GOT3 (cell line): Measurements from ENCODE around the gene MTA2.
"Not testable (repeated sequence)": the region's sequence is repeated elsewhere in the genome, so short reads cannot be mapped to it uniquely, and the experiment has no call there.

Experiments used
- DNase-seq: peaks from one replicate; lab custom pipeline; 2025; ENCODE audit warnings: mixed read lengths; lab: John Stamatoyannopoulos, UW

The MTA2 gene

DNA sequence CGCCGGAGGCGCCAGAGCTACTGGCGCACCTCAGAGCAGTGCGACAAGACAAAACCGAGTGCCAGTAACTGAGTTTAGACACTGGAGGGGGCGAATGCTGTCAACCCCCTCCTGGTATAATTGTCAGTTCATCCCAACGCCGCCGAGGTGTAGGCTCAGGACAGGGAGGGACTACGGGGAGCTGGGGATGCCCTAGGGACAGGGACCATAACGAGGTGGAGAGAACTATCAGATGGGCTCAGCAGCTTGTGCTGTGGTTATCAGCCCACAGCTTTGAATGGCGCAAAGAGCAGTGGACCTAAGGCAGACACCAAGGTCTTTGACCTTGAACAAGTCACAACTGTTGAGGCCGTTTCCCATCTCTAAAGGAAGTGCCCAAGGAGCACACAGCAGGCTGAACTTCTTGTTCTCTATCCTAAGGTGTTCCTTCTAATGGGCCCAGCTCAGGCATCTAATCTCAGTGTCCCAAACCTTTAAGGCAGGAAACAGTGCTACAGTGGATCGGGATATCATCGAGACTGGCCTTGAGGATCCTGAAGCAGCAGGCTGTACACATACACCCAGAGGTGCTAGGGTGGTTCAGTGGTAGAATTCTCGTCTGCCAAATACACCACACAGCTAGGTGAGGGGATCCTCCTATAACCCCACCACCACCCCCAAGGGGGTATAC is 9.4 kb downstream of the MTA2 start:
- no peak for DNase-seq

DNA sequence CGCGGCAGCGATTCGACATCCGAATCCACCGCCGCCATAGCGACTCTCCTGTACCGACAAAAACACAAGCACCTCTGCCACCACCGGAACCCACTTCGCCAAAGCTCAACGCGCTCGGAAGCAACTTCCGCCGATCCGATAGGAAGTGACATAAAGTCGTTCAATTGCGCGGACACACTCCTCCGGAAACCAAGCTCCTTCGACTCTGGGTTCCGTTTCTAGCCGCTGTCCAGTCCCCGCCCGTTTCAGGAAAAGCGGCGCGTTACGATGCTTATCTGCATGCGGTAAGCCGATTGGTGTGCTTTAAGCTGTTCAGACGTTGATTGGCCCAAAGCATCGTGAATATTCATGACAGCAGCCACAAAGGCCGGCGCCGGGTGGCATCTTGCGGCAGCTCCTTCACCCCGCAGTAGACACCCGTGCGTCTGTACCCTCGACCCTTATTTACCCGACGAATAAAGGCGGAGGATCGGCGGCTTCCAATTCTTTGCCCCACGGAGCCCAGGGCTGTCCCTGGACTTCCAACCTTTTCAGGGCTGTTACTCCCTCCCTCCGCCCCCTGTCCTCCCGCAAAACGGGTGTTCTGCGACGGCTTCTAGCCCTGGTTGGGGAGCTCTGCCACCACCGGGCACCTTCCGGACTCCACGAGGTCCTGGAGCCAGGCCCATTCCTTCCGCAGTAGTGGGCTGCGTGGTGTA is 10.1 kb downstream of the MTA2 start, which contains the start of gene TUT1:
TUT1 (minus strand) TSS at position 76 of the 698 bp plus-strand sequence; CDS start at position 38, 38 bp downstream.
- DNase-seq, result peak; percentile 92

DNA sequence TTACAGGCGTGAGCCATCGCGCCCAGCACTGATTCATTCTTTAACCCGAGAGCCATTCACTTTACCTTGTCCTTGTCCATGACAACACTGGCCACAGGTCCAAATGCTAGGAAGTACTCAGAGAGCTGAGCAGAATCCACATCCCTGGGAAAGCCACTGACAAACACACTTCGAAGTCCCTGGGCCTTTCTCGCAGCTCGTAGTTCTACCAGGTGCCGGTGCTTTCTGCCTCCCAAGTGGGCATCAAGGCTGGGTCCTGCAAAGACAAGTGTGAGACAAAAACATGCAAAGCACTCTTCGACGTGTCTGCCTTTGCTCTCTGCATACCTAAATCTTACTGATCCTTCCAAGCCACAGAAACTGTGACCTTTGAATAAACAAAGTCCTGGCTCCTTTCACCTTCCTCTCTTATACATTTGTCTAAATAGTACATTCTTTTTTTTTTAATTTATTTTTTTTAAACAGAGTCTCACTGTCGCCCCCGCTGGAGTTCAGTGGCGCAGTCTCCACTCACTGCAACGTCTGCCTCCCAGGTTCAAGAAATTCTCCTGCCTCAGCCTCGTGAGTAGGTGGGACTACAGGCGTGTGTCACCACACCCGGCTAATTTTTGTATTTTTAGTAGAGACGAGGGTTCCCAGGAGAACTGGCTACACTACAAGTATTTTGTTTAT is 12.6 kb downstream of the MTA2 start:
- DNase-seq, result no peak

DNA sequence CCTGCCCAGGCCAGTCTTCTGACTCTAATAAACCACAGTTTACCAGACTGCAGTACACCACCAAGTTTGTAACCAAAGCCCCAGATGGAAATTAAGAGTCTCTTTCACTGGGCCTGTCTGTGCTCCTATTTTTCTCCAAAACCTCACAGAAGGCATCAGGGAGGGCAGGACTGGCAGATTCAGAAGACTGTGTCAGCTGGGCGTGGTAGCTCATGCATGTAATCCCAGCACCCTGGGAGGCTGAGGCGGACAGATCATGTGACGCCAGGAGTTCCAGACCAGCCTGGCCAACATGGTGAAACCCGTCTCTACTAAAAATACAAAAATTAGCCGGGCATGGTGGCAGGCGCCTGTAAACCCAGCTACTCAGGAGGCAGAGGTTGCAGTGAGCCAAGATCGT is 16.3 kb downstream of the MTA2 start:
- not testable (repeated sequence) for DNase-seq

DNA sequence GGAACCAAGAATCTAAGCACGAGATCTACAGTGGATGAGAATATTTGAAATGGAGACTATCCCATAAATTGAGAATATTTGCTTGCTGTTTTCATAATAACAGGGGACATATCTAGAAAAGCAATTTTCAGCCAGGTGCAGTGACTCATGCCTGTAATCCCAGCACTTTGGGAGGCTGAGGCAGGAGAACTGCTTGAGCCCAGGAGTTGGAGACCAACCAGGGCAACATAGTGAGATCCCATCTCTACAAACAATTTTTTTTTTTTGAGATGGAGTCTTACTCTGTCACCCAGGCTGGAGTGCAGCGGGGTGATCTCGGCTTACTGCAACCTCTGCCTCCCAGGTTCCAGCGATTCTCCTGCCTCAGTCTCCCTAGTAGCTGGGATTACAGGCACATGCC is 19.9 kb downstream of the MTA2 start:
- DNase-seq, result not testable (repeated sequence)

DNA sequence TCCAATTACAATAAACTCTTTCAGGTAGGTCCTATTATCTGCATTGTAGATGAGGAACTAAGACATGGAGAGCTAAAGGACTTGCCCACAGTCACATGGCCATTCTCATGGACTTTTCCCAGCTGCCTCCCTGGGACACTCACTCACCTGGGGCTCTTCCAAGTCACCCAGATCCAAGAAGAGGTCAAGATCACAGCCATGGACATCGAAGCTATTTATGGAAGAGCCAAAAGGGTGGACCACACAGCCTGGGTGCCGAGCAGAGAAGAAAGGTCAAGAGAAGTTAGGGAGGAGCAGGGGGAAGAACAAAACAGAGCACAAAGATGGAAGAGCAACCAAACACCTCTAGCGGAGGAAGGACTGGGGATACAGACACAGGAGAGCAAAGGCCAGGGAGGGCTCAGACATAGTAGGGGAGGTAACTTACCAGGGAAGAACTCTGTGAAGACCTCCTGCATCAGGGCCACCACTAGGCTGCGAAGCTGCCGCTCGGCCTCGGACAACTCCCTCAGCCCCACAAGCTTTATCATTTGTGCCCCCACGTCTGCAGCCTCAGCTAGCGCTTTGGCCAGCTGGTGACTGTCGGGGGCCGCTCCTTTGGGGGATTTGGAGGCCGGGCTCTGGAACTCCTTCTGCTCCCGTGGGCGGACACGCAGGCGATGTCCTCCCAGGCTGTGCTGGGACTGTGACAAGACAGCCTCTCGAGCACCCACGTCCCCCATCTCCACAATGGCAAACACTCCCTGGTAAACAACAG is 20.5 kb downstream of the MTA2 start:
- DNase-seq, result no peak

DNA sequence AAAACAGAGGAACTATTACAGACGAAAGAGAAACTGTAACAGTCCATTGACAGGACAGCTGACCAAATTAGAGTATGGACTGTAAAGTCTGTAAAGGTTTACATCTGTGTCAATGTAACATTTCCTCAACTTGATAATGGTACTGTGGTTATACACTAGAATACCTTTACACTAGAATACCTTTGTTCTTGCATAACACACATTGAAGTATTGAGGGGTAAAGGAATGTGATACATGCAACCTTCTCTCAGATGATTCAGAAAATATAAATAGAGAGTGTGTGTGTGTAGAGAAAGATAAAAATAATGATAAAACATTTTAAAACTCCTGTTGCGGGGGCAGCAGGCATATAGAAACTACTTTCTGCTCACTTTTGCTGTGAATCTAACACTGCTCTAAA is 22.4 kb downstream of the MTA2 start:
- no peak for DNase-seq

DNA sequence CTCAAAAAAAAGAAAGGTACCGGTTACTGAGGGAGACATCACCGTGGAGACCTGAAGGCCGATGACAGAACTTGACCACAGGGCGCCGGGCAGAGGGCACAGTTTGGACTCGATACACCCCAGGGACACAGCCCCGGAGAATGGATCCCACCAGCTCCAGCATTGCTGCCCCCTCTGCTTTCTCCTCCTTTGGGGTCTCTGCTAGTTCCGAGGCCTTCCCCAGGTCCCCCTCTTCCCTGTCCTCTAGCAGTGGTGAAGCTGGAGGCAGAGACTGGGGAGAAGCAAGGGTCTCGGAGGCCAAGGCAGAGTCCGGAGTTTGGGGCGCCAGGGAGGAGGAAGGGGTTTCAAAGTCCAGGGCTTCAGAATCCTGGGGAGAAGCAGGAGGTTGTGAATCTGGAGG is 23.1 kb downstream of the MTA2 start:
- DNase-seq, result no peak

DNA sequence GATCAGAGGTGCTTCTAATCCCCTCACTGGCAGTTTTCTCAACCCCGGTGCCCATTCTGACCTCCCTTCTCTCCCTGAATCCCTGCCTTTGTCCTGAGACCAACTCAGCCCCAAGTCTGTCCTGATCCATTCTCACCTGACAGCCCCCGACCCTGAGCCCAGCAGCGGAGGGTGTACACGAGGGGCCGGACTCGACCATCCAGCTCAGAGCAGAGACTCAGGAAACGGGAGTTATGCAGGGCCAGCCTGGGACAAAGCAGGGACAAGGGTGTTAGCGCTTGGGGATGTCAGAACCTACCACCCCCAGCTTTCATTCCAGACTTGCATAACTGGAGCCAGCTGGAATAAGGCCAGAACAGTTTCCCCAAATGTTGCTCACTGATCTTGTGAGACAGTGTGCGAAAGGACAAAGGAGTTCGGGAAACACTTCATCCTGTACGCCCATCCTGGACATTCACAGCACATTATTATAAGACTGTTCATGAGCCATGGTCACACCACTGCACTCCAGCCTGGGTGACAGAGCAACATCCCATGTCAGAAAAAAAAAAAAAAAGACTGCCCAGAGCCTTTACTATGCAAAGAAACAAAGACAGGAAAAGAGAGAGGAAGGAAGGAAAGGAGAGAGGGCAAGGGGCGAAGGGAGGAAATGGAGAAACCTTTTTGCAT is 24.5 kb downstream of the MTA2 start:
- DNase-seq, result no peak

DNA sequence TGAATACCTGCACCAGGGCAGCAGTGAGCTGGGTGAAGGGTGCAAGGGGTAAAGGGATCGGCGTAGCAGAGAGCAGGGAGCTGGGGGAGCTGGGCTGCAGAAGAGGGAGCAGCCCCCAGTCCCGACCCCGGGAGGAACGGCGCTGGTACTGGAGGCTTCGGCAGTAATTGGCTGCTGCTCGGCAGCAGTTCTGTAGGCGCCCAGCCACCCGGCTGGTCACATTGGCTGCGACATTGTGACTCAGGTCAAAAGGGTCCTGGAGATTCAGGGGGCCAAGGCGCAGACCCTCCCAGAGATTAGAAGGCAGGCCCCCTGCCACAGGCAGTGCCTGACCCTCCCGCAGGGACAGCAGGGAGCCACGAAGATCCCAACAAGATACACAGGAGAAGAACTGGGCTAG is 25.8 kb downstream of the MTA2 start:
- DNase-seq, result no peak

DNA sequence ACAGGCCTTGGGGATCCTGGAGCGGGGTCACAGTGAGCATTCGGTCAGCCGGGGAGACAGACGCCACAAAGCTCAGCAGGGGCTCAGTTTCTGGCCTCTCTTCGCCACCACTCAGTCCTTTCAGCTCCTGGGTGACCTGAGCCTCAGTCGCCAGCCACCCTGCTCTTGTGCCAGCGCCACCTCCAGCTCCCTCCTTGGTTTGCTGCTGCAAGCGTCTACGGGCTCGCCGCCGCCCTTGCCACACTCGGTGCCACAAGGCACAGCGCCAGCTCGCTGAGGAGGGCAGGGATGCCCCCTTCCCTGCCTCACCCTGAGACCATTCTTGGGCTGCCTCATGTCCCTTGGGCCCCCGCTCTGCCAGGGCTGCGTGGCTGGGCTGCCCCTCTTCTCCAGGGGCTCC is 26.5 kb downstream of the MTA2 start:
- no peak for DNase-seq

DNA sequence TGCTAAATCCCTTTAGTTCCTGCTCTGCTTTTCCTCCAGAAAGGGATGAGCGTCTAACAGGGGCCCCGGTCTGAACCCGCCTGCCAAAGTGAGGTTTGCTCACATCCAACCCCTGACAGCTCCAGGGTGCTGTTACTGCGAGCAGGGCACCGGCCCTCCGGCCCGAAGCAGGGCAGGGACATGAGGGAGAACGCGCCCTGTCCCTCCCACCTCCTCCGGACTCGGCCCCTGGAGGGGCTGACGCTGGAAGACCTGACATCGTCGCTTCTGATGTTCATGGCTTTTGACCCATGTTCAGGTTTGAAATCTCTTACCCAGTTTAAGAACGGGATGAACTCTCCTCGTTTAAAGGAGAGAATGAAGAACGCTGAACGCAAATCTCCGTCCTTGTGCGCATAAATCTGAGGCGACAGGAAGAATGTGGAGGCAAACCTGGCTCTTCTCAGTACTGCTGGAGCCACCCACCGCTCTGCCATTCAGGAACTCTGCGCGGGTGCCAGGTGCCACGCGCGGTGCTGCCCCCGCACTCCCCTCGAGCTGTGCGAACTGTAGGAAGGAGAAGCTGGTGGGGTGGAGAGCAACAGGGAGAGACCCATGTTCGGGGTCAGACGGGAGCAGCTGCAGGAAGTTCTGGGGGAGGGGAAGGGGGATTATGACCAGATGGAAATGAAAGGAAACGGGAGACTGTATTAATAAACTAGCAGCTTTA is 27.1 kb downstream of the MTA2 start:
- DNase-seq, result no peak

DNA sequence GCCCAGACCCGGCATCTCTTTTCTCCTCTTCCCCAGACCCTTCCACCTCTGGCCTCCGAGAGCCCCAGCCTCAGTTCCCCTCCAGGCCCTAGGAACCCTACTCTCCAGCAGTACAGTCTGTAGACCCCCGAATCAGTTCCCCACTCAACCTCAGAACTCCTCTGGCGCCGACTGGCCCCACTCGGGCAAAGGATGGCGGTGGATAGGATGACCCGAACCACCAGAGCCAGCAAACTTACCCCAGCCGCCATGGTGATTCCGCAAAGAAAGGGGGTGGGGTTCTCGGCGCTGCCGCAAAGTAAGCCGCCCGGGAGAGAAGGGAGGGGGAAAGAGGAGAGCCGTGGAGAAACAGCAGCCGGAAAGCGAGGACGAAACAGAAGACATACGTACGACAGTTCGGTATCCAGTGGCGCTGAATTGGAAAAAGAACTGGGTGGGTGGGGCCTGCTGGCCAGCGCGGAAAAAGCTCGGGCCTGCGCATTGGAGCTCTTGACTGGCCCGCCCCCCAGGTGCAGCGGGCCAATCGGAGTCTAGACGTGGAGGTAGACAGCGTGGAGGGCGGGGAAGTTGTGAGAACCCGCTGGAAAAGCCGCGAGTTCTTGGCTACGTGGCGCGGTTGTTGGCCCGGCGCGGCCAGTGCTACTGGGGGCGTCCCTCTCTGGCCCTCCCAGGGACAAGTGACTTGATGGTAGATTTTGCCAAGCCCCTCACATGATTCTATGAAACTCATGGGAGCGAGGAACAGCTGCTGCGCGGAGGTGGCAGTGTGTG is 27.9 kb downstream of the MTA2 start, which contains the start of gene EEF1G:
EEF1G (minus strand) TSS at position 300 of the 771 bp plus-strand sequence; CDS start at position 251, 49 bp downstream.
- peak; percentile 99 for DNase-seq

DNA sequence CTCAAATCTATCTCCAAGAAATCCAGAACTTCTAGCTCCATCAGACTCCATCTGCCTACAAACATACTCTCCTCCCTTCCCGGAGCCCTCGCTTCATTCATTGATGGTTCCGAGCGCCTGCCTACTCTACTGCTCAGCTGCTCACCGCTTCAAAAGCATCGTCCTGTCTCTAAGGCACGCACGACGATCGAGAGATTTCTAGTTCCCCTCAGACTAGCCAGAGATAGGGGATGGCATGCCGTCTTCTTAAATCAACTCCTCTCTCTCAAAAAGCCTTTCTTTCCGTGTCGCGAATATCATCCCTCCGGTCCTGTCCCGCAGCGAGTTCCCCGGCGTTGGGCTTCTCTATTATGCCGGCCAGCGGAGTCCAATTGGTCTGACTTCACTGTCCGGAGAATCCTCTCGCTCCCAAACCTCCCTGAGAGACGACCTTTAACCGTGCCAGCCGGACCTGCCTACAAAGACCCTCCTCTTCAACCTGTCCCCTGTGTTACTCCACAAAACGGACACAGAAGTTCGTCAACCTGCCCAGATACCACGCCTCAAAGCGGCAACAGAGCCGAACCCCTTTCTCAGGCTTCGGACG is 28.6 kb downstream of the MTA2 start:
- DNase-seq, result no peak

DNA sequence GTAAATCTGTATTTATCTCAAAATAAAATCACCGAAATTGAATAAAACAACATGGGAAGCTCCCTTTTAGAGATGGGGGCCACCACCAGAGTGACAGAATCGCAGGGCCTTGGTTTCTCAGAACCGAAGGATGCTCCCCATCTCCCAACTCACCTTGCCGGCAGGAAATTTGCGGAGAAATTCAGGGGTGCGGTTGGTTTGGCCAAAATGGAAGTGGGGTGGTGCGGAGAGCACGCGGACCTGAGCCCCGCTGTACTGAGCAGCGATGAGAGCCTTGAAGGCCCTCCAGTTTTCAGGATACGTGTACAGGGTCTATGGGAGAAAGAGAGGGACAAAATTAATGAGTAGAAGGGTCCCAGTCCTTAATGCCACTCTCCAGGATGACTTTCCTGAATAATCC is 29.2 kb downstream of the MTA2 start:
- DNase-seq, result no peak

DNA sequence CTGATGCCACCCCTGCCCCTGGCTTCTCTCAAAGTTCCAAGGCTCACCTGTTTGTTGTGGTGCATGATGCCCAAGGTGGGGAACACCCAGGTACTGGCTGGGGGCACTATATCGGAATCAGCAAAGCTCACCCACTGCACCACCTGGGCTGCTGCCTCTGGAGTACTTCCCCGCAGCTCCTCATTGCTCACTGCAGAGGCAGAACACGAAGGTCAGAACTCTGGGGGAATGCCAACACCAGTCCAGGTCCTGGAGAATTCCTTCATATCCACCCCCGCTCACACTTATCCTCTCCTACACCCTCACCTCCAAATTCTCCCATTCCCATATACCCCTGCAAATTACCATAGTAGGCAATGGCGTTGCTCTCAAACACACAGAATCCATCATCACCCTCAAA is 30.2 kb downstream of the MTA2 start:
- DNase-seq, result not testable (repeated sequence)

DNA sequence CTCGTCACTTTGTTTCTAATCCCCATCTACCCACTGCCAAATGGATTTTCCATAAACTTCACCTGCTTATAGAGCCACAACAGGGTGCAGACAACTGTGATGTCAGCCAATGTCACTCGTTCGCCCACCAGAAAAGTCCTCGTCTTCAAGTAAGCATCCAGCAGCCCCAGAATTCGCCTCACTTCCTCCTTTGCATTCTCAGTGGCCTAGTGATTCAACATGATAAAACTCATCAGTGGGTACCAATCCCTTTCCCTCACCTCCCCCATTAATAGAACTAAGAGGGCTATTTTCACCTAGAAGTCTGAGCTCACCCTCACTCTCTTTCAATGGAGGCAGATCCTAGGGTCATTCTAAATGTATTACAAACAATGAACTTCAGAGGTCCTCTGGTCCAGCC is 30.8 kb downstream of the MTA2 start:
- DNase-seq, result not testable (repeated sequence)

DNA sequence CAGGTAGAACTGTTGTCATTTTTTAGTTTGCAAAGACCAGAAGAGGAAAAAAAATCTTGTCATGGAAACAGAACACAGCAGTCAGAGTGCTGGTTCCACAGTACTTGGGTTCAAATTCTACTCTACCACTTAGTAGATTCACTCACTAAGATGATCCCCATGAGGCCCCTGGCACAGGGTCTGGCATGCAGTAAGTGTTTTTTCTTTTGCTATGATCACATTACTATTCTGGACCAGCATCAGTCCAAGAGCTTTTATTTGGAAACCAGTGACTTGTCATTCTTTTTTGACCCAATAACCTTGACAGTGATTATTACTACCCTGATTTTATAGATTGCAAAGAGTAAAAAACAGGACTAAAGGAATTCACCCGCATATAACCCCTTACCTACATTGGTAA is 32.1 kb downstream of the MTA2 start:
- DNase-seq, result no peak

DNA sequence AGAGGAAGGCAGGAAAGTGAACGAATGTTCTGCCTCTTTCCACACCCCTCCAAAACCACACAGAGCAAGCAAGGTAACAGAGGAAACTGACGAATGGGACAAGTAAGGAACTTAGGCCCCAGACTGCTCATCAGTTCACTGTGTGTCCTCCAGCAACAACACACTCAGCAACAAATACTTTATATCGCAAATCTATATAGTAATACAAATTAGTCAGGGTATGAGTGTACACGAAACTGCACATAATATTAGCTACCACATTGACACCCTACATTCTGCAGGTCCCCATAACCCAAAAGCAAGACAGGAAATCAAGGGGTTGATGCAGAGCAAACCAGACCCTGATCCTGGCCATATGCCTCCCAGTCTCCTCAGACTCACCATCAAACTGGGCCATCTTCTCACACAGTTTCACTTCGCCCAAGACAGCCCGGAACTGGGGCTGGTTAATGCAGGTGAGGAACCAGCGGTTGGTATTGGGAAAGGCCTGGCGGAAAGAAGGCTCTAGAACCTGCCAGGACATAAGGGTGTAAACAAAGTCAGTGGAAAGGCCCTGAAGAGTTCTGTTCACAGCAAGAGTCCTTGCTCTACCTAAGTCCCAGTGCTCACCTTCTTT is 34.5 kb downstream of the MTA2 start:
- no peak for DNase-seq
